GM23338 (cell line): ENCODE measurements around the gene MED1. TPM values are rescaled to one million over a fixed set of nuclear protein-coding genes. Genes with fewer than 3 reads are reported as not detected.

Experiments used
- ATAC-seq: fragments of 200-7000 bp; cut with Tn5 transposase; 3 replicates; pipeline ENCODE4 v1.9.1; 2020
- DNase-seq: peaks from one replicate; pipeline ENCODE4 v3.0.0-alpha.2; 2015; ENCODE audit warnings: low spot score
- H2AFZ ChIP-seq: fragments of 200-600 bp; sonication (generic); 2 replicates; pipeline ENCODE4 v1.8.0; 2016; ENCODE audit warnings: antibody characterized with exemption, mild to moderate bottlenecking, moderate library complexity
- H3F3A ChIP-seq: fragments of 200-600 bp; sonication (generic); replicated peaks from 2 replicates; pipeline ENCODE4 v1.8.0; 2017; ENCODE audit warnings: antibody characterized with exemption, mixed run types, low read depth
- H3K27ac ChIP-seq: fragments of 200-600 bp; sonication (generic); 2 replicates; pipeline ENCODE4 v1.6.1; 2016; ENCODE audit warnings: low read depth
- H3K27me3 ChIP-seq: fragments of 200-600 bp; sonication (generic); 2 replicates; pipeline ENCODE4 v1.8.0; 2016; ENCODE audit warnings: mild to moderate bottlenecking, mixed run types, moderate library complexity; ENCODE audit not compliant: insufficient read depth
- H3K36me3 ChIP-seq: fragments of 200-600 bp; sonication (generic); 2 replicates; pipeline ENCODE4 v1.8.0; 2016; ENCODE audit warnings: mild to moderate bottlenecking; ENCODE audit not compliant: insufficient read depth
- H3K4me1 ChIP-seq: fragments of 200-600 bp; sonication (generic); 2 replicates; pipeline ENCODE4 v1.8.0; 2016; ENCODE audit warnings: mild to moderate bottlenecking, moderate library complexity; ENCODE audit not compliant: insufficient read depth
- H3K4me2 ChIP-seq: fragments of 200-600 bp; sonication (generic); 2 replicates; pipeline ENCODE4 v1.7.1; 2017; ENCODE audit warnings: mixed run types
- H3K4me3 ChIP-seq: fragments of 200-600 bp; sonication (generic); 2 replicates; pipeline ENCODE4 v1.6.1; 2016; ENCODE audit warnings: mixed run types
- H3K79me2 ChIP-seq: fragments of 200-600 bp; sonication (generic); replicated peaks from 2 replicates; pipeline ENCODE4 v1.8.0; 2017; ENCODE audit warnings: mild to moderate bottlenecking; ENCODE audit not compliant: insufficient read depth
- H3K9me2 ChIP-seq: fragments of 200-600 bp; sonication (generic); 2 replicates; pipeline ENCODE4 v1.8.0; 2017; ENCODE audit not compliant: insufficient read depth
- H4K20me1 ChIP-seq: fragments of 200-600 bp; sonication (generic); replicated peaks from 2 replicates; pipeline ENCODE4 v1.8.0; 2017; ENCODE audit warnings: mild to moderate bottlenecking; ENCODE audit not compliant: insufficient read depth
- H3K27ac Mint-ChIP-seq: 2 replicates; pipeline ENCODE4 v1.8.0; 2020; ENCODE audit warnings: inconsistent platforms, mild to moderate bottlenecking, moderate library complexity, mixed read lengths
- H3K27me3 Mint-ChIP-seq: 3 replicates; pipeline ENCODE4 v1.8.0; 2022; ENCODE audit warnings: low read depth, mild to moderate bottlenecking, moderate library complexity, mixed read lengths, inconsistent platforms; ENCODE audit not compliant: insufficient read depth, poor library complexity
- H3K36me3 Mint-ChIP-seq: 3 replicates; pipeline ENCODE4 v1.8.0; 2021; ENCODE audit warnings: low read depth, mild to moderate bottlenecking, inconsistent platforms, moderate library complexity, mixed read lengths
- H3K4me1 Mint-ChIP-seq: 3 replicates; pipeline ENCODE4 v1.8.0; 2020; ENCODE audit warnings: mild to moderate bottlenecking, inconsistent platforms, mixed read lengths
- H3K4me3 Mint-ChIP-seq: 3 replicates; pipeline ENCODE4 v1.8.0; 2021; ENCODE audit warnings: moderate library complexity, mild to moderate bottlenecking, inconsistent platforms, mixed read lengths
- H3K9me3 Mint-ChIP-seq: 3 replicates; pipeline ENCODE4 v1.8.0; 2020; ENCODE audit warnings: moderate library complexity, mild to moderate bottlenecking, inconsistent platforms, mixed read lengths
- CREB1 ChIP-seq: fragments of 250-450 bp; sonication (Bioruptor Pico); IDR thresholded peaks from 2 replicates; pipeline ENCODE4 v1.5.0; 2020; ENCODE audit warnings: low read depth, mild to moderate bottlenecking, moderate library complexity
- EZH2 ChIP-seq: fragments of 200-600 bp; sonication (generic); IDR thresholded peaks from one replicate; pipeline ENCODE4 v1.8.0; 2017; ENCODE audit warnings: antibody characterized with exemption, mild to moderate bottlenecking, low read depth; ENCODE audit not compliant: unreplicated experiment
- EZH2phosphoT487 ChIP-seq: fragments of 200-600 bp; sonication (generic); IDR thresholded peaks from one replicate; pipeline ENCODE4 v1.8.1; 2018; ENCODE audit warnings: antibody characterized with exemption; ENCODE audit not compliant: unreplicated experiment
- JUNB ChIP-seq: IDR thresholded peaks from one replicate; pipeline ENCODE4 v1.6.1; 2016; ENCODE audit warnings: antibody characterized with exemption; ENCODE audit not compliant: unreplicated experiment
- ZNF331 ChIP-seq: fragments of 250-450 bp; sonication (Bioruptor Pico); IDR thresholded peaks from 2 replicates; pipeline ENCODE4 v1.5.0; 2020; ENCODE audit warnings: low read depth, mild to moderate bottlenecking, moderate library complexity
- polyA plus RNA-seq: library from polyadenylated mRNA; unstranded; fragments of >200 nt; fragmentation: Nextera tagmentation; extraction: Ambion mirVana; gene quantifications from 2 replicates; pipeline ENCODE4 v1.2.1, GENCODE V29; 2016
- total RNA-seq: library from RNA; depleted of rRNA; stranded (reverse); fragments of >200 nt; shearing (Covaris generic); gene quantifications from 2 replicates; pipeline ENCODE4 v1.2.3, GENCODE V29; 2014
- TF ChIP-seq, protein P1 (sequence below): IDR thresholded peaks from one replicate; pipeline ENCODE4 v1.6.1; 2018; ENCODE audit warnings: antibody characterized with exemption; ENCODE audit not compliant: unreplicated experiment
- TF ChIP-seq, protein P2 (sequence below), 2 experiments: fragments of 200-600 bp in 1 of 2; sonication (generic) in 1 of 2; conservative IDR thresholded peaks; 2 replicates each; pipeline versions ENCODE4 v1.5.1 to v1.6.1; 2016 to 2017; ENCODE audit warnings: antibody characterized with exemption in 2 of 2, low read depth in 2 of 2, mild to moderate bottlenecking in 2 of 2, moderate library complexity in 1 of 2
- TF ChIP-seq, protein P3 (sequence below): IDR thresholded peaks from 2 replicates; pipeline ENCODE4 v1.6.1; 2016; ENCODE audit warnings: antibody characterized with exemption

Gene MED1
- total and polyA plus RNA-seq, 2 experiments from 2014 or later, result 19.0 to 42.3 TPM

DNA sequence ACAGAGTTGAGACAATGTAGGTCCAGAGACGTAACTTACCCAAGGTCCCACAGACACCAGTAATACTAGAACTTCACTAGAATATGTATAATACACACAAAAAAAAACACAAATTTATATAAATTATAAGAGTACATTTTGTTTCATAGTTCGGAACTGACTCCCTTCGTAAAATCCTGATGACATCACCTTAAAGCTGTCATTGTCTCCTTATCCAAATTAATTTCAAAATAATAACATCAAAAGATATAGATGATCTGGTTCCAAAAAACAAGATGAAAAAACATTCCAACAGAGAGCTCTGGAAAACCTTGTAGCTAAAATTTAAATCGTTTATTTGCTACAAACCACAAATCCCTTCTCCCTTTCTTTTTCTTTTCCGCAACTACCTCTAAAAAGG is 59.6 kb downstream of the MED1 start:
- Histone ChIP-seq H4K20me1 (0 out of 2 replicates have a peak, but pooled peaks cover 5% of the 10 kb centered on the region), H3F3A (no peaks in the 10 kb centered on the region), H3K27me3 (no peaks in the 10 kb centered on the region), H3K79me2 (no peaks in the 10 kb centered on the region), H3K9me2 (no peaks in the 10 kb centered on the region), H3K4me3 (no peak overlapping the region), H3K36me3 (no peaks in the 10 kb centered on the region), H2AFZ (no peak overlapping the region), H3K27ac (no peak overlapping the region), H3K4me1 (no peaks in the 10 kb centered on the region), H3K4me2 (no peak overlapping the region)
- H3K9me3 Mint-ChIP-seq, result no peaks in the 10 kb centered on the region
- DNase-seq (no peak), ATAC-seq (no peak)
- no peaks in the 10 kb centered on the region for H3K4me1 Mint-ChIP-seq
- TF ChIP-seq, protein P1, sequence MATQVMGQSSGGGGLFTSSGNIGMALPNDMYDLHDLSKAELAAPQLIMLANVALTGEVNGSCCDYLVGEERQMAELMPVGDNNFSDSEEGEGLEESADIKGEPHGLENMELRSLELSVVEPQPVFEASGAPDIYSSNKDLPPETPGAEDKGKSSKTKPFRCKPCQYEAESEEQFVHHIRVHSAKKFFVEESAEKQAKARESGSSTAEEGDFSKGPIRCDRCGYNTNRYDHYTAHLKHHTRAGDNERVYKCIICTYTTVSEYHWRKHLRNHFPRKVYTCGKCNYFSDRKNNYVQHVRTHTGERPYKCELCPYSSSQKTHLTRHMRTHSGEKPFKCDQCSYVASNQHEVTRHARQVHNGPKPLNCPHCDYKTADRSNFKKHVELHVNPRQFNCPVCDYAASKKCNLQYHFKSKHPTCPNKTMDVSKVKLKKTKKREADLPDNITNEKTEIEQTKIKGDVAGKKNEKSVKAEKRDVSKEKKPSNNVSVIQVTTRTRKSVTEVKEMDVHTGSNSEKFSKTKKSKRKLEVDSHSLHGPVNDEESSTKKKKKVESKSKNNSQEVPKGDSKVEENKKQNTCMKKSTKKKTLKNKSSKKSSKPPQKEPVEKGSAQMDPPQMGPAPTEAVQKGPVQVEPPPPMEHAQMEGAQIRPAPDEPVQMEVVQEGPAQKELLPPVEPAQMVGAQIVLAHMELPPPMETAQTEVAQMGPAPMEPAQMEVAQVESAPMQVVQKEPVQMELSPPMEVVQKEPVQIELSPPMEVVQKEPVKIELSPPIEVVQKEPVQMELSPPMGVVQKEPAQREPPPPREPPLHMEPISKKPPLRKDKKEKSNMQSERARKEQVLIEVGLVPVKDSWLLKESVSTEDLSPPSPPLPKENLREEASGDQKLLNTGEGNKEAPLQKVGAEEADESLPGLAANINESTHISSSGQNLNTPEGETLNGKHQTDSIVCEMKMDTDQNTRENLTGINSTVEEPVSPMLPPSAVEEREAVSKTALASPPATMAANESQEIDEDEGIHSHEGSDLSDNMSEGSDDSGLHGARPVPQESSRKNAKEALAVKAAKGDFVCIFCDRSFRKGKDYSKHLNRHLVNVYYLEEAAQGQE, result no peak
- TF ChIP-seq ZNF331 (CRISPR knock-in tag), result no peak
- H3K27ac Mint-ChIP-seq, result no peak overlapping the region
- no peaks in the 10 kb centered on the region for H3K36me3 Mint-ChIP-seq
- peaks cover 3% of the 10 kb centered on the region for H3K27me3 Mint-ChIP-seq
- no peak overlapping the region for H3K4me3 Mint-ChIP-seq

DNA sequence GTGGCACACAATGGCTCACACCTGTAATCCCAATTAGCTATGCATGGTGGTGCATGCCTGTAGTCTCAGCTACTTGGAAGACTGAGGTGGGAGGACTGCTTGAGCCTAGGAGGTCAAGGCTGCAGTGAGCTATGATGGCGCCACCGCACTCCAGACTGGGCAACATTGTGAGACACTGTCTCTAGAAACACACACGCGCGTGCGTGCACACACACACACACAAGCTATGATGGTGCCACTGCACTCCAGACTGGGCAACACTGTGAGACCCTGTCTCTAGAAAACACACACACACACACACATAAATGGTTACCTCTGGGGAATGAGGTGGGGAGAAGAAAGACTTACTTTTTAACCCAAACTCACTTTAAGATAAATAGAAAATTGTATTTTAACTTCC is 66.0 kb downstream of the MED1 start:
- no peak for DNase-seq
- H3K27ac ChIP-seq, result no peak overlapping the region
- no peaks in the 10 kb centered on the region for H3K9me2 ChIP-seq
- no peaks in the 10 kb centered on the region for H3K4me1 Mint-ChIP-seq
- H3K4me3 ChIP-seq, result no peak overlapping the region
- TF ChIP-seq, protein P2, sequence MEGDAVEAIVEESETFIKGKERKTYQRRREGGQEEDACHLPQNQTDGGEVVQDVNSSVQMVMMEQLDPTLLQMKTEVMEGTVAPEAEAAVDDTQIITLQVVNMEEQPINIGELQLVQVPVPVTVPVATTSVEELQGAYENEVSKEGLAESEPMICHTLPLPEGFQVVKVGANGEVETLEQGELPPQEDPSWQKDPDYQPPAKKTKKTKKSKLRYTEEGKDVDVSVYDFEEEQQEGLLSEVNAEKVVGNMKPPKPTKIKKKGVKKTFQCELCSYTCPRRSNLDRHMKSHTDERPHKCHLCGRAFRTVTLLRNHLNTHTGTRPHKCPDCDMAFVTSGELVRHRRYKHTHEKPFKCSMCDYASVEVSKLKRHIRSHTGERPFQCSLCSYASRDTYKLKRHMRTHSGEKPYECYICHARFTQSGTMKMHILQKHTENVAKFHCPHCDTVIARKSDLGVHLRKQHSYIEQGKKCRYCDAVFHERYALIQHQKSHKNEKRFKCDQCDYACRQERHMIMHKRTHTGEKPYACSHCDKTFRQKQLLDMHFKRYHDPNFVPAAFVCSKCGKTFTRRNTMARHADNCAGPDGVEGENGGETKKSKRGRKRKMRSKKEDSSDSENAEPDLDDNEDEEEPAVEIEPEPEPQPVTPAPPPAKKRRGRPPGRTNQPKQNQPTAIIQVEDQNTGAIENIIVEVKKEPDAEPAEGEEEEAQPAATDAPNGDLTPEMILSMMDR (conservative IDR thresholded peaks at IDR 0.05; ENCODE audit: low read depth in 2 of 2), result no peak
- H4K20me1 ChIP-seq, result no peaks in the 10 kb centered on the region
- no peaks in the 10 kb centered on the region for H3K79me2 ChIP-seq
- no peak overlapping the region for H3K27ac Mint-ChIP-seq
- no peak for ATAC-seq
- H3K4me1 ChIP-seq, result no peaks in the 10 kb centered on the region
- H3K9me3 Mint-ChIP-seq, result no peaks in the 10 kb centered on the region
- H3K36me3 Mint-ChIP-seq, result no peaks in the 10 kb centered on the region
- no peak overlapping the region for H3K4me3 Mint-ChIP-seq
- no peak overlapping the region for H2AFZ ChIP-seq
- H3K4me2 ChIP-seq, result no peak overlapping the region
- no peaks in the 10 kb centered on the region for H3K36me3 ChIP-seq
- H3K27me3 Mint-ChIP-seq, result no peaks in the 10 kb centered on the region
- H3K27me3 ChIP-seq, result no peaks in the 10 kb centered on the region
- no peaks in the 10 kb centered on the region for H3F3A ChIP-seq

DNA sequence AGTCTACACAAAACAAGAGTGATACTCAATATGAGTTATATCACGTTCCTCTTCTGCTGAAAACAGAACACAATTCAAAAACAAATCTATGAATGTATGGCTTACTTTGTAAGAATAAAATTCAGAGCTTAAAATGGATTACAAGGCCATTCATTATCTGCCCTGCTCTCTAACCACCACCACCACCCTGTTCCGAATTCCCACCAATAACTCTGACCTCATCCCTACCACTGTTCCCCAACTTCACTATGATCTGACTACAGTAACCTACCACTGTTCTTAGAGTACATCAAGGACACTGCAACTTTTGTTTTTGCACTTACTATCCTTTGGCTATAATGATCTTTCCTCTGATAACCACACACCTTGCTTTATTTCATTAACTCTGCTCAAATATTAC is 70.9 kb downstream of the MED1 start:
- Histone ChIP-seq H3K36me3 (no peaks in the 10 kb centered on the region), H3K4me3 (no peak overlapping the region), H3K4me1 (no peaks in the 10 kb centered on the region; the same call in 1 of the 2 replicates), H3F3A (no peaks in the 10 kb centered on the region), H3K9me2 (no peaks in the 10 kb centered on the region), H2AFZ (no peak overlapping the region), H4K20me1 (no peaks in the 10 kb centered on the region; the same call in 1 of the 2 replicates), H3K79me2 (no peaks in the 10 kb centered on the region; the same call in 1 of the 2 replicates), H3K4me2 (no peak overlapping the region), H3K27ac (no peak overlapping the region), H3K27me3 (no peaks in the 10 kb centered on the region)
- DNase-seq, result no peak
- peaks cover 4% of the 10 kb centered on the region for H3K27me3 Mint-ChIP-seq
- H3K4me3 Mint-ChIP-seq, result no peak overlapping the region
- no peaks in the 10 kb centered on the region for H3K36me3 Mint-ChIP-seq
- H3K4me1 Mint-ChIP-seq, result peaks cover 7% of the 10 kb centered on the region; the same call in 2 of the 3 replicates
- no peak for ATAC-seq
- H3K9me3 Mint-ChIP-seq, result no peaks in the 10 kb centered on the region
- H3K27ac Mint-ChIP-seq, result no peak overlapping the region
- TF ChIP-seq JUNB (no peak), EZH2 (no peak), CREB1 (CRISPR knock-in tag) (no peak), EZH2phosphoT487 (no peak)
- TF ChIP-seq, protein P2 (conservative IDR thresholded peaks at IDR 0.05; ENCODE audit: low read depth in 2 of 2), result no peak
- TF ChIP-seq, protein P3, sequence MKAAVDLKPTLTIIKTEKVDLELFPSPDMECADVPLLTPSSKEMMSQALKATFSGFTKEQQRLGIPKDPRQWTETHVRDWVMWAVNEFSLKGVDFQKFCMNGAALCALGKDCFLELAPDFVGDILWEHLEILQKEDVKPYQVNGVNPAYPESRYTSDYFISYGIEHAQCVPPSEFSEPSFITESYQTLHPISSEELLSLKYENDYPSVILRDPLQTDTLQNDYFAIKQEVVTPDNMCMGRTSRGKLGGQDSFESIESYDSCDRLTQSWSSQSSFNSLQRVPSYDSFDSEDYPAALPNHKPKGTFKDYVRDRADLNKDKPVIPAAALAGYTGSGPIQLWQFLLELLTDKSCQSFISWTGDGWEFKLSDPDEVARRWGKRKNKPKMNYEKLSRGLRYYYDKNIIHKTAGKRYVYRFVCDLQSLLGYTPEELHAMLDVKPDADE, result no peak
